ENCODE data around the gene BACH2. TPM values are rescaled to one million over a fixed set of nuclear protein-coding genes. Genes with fewer than 3 reads are reported as not detected.

The BACH2 gene
- total and polyA plus RNA-seq, 2 donors (not counting 1 experiment from before 2014, with no cell fraction given): 2.2 to 2.6 TPM

DNA sequence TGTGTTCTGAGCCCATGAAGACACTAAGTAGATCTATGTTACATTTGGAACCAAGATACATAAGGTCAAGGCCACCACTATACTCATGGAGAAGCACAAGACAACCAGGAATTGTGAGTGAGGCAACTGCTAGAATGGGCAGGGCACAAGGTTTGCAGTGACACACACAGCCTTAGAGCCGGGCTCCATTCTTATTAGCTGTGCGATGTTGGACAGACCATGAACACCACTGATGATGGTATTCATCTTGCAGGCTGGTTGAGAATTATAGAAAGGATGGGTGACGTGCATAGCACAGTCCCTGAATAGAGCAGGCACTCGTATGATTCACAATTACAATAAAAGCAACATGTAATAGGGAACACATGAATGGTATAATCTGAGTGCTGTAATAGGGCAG lies 229.9 kb downstream of the BACH2 start:
- Histone ChIP-seq H3K9ac (ENCODE audit: insufficient read depth, low read length) (no peak overlapping the region), H3K27ac (ENCODE audit: insufficient read depth, low read length) (no peak overlapping the region), H2AFZ (ENCODE audit: low read length) (no peak overlapping the region), H4K20me1 (ENCODE audit: control insufficient read depth, extremely low read depth, insufficient read depth, low read length) (no peaks in the 10 kb centered on the region), H3K9me3 (ENCODE audit: control insufficient read depth, insufficient read depth, low read depth, low read length) (no peaks in the 10 kb centered on the region), H3K79me2 (ENCODE audit: control insufficient read depth, insufficient read depth, low read length) (no peaks in the 10 kb centered on the region), H3K4me3 (replicated peaks in 1 of 4; ENCODE audit: control extremely low read depth in 1 of 4, insufficient read depth in 1 of 4, low read depth in 3 of 4, low read length in 4 of 4) (no peak overlapping the region), H3K36me3 (ENCODE audit: control insufficient read depth, insufficient read depth, low read length) (no peaks in the 10 kb centered on the region), H3K4me1 (ENCODE audit: control insufficient read depth, extremely low read depth, insufficient read depth, low read length) (peaks cover 2% of the 10 kb centered on the region), H3K4me2 (ENCODE audit: extremely low read depth, insufficient read depth, low read length) (no peak overlapping the region), H3K27me3 (ENCODE audit: control insufficient read depth, insufficient read depth, low read length) (no peaks in the 10 kb centered on the region)
- DNase-seq (ENCODE audit: low read depth in 2 of 2): no peak
- TF ChIP-seq, protein P1, sequence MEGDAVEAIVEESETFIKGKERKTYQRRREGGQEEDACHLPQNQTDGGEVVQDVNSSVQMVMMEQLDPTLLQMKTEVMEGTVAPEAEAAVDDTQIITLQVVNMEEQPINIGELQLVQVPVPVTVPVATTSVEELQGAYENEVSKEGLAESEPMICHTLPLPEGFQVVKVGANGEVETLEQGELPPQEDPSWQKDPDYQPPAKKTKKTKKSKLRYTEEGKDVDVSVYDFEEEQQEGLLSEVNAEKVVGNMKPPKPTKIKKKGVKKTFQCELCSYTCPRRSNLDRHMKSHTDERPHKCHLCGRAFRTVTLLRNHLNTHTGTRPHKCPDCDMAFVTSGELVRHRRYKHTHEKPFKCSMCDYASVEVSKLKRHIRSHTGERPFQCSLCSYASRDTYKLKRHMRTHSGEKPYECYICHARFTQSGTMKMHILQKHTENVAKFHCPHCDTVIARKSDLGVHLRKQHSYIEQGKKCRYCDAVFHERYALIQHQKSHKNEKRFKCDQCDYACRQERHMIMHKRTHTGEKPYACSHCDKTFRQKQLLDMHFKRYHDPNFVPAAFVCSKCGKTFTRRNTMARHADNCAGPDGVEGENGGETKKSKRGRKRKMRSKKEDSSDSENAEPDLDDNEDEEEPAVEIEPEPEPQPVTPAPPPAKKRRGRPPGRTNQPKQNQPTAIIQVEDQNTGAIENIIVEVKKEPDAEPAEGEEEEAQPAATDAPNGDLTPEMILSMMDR (conservative IDR thresholded peaks at IDR 0.05 in 1 of 2, IDR thresholded peaks at IDR 0.05 in 1 of 2; ENCODE audit: low read depth in 1 of 2, low read length in 2 of 2): no peak
- no peak for TF ChIP-seq EZH2 (IDR thresholded peaks at IDR 0.05; ENCODE audit: low read length, missing control alignments)

DNA sequence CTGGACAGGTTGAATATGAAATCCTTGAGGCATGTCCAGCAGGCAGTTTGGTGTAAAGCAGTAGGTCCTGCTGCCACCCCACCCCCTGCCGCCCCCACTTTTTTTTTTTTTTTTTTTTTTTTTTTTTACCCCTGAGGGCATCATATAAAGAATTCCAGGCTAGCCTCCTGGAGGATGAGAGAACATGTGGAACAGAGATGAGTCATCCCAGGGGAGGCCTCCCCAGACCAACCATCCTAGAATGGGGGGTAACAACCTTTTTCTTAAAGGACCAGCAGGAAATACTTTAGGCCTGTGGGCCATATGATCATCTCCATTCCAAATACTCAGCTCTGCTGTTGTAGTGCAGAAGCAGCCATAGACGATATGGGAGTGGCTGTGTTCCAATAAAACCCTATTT lies 231.5 kb downstream of the BACH2 start:
- Histone ChIP-seq H3K79me2 (ENCODE audit: control insufficient read depth, insufficient read depth, low read length) (no peaks in the 10 kb centered on the region), H3K27ac (ENCODE audit: insufficient read depth, low read length) (no peak overlapping the region), H3K4me3 (replicated peaks in 1 of 4; ENCODE audit: control extremely low read depth in 1 of 4, insufficient read depth in 1 of 4, low read depth in 3 of 4, low read length in 4 of 4) (no peak overlapping the region), H3K27me3 (ENCODE audit: control insufficient read depth, insufficient read depth, low read length) (no peaks in the 10 kb centered on the region), H3K4me2 (ENCODE audit: extremely low read depth, insufficient read depth, low read length) (no peak overlapping the region), H3K36me3 (ENCODE audit: control insufficient read depth, insufficient read depth, low read length) (no peaks in the 10 kb centered on the region), H3K4me1 (ENCODE audit: control insufficient read depth, extremely low read depth, insufficient read depth, low read length) (peaks cover 2% of the 10 kb centered on the region), H3K9me3 (ENCODE audit: control insufficient read depth, insufficient read depth, low read depth, low read length) (no peaks in the 10 kb centered on the region), H4K20me1 (ENCODE audit: control insufficient read depth, extremely low read depth, insufficient read depth, low read length) (no peaks in the 10 kb centered on the region), H2AFZ (ENCODE audit: low read length) (no peak overlapping the region), H3K9ac (ENCODE audit: insufficient read depth, low read length) (no peak overlapping the region)
- TF ChIP-seq, protein P1 (conservative IDR thresholded peaks at IDR 0.05 in 1 of 2, IDR thresholded peaks at IDR 0.05 in 1 of 2; ENCODE audit: low read depth in 1 of 2, low read length in 2 of 2): no peak
- TF ChIP-seq EZH2 (IDR thresholded peaks at IDR 0.05; ENCODE audit: low read length, missing control alignments): no peak
- DNase-seq (ENCODE audit: low read depth in 2 of 2): no peak

DNA sequence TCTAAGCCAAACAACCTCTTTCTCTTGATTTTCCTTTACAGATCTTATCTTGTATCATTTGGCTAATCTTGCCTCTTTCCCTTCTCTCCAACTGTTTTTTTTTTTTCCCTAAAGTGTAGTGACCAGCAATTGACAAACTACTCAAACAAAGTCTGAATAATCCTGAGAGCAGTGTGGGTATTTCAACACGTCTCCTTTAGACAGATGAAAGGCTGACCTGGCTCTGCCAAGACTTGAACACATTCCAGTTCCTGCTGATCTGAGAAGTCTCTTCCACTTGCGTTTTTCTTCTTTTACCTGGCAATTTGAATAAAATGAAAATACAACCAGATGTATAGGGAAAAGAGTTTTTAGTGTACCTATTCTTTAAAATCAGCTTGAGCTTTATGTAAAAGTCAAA lies 234.0 kb downstream of the BACH2 start:
- no peaks in the 10 kb centered on the region for H3K9me3 ChIP-seq (ENCODE audit: control insufficient read depth, insufficient read depth, low read depth, low read length)
- no peak overlapping the region for H3K4me3 ChIP-seq (replicated peaks in 1 of 4; ENCODE audit: control extremely low read depth in 1 of 4, insufficient read depth in 1 of 4, low read depth in 3 of 4, low read length in 4 of 4)
- no peak overlapping the region for H3K27ac ChIP-seq (ENCODE audit: insufficient read depth, low read length)
- no peaks in the 10 kb centered on the region for H3K27me3 ChIP-seq (ENCODE audit: control insufficient read depth, insufficient read depth, low read length)
- no peaks in the 10 kb centered on the region for H4K20me1 ChIP-seq (ENCODE audit: control insufficient read depth, extremely low read depth, insufficient read depth, low read length)
- H2AFZ ChIP-seq (ENCODE audit: low read length): no peak overlapping the region
- H3K79me2 ChIP-seq (ENCODE audit: control insufficient read depth, insufficient read depth, low read length): no peaks in the 10 kb centered on the region
- H3K4me1 ChIP-seq (ENCODE audit: control insufficient read depth, extremely low read depth, insufficient read depth, low read length): no peaks in the 10 kb centered on the region
- peak in 1 of 2 donors; percentile 22 for DNase-seq (ENCODE audit: low read depth in 2 of 2)
- H3K36me3 ChIP-seq (ENCODE audit: control insufficient read depth, insufficient read depth, low read length): no peaks in the 10 kb centered on the region
- no peak overlapping the region for H3K9ac ChIP-seq (ENCODE audit: insufficient read depth, low read length)
- no peak overlapping the region for H3K4me2 ChIP-seq (ENCODE audit: extremely low read depth, insufficient read depth, low read length)
- TF ChIP-seq EZH2 (IDR thresholded peaks at IDR 0.05; ENCODE audit: low read length, missing control alignments): no peak
- TF ChIP-seq, protein P1 (conservative IDR thresholded peaks at IDR 0.05 in 1 of 2, IDR thresholded peaks at IDR 0.05 in 1 of 2; ENCODE audit: low read depth in 1 of 2, low read length in 2 of 2): no peak

Data from fibroblast of lung (primary cell).